Skeletal muscle tissue (tissue), 4 donors: ENCODE data around the gene ZFHX3. TPM values are rescaled to one million over a fixed set of nuclear protein-coding genes. Genes with fewer than 3 reads are reported as not detected.

Experiments
- H3K27ac ChIP-seq: one replicate; pipeline ENCODE4 v1.7.0; 2013; ENCODE audit warnings: mild to moderate bottlenecking, low read depth, low read length, inconsistent platforms
- H3K27me3 ChIP-seq, 3 donors: one replicate each; pipeline ENCODE4 v1.7.0; 2013; ENCODE audit warnings: low read length in 3 of 3; ENCODE audit not compliant: control insufficient read depth in 3 of 3, insufficient read depth in 3 of 3
- H3K36me3 ChIP-seq, 3 donors: one replicate each; pipeline ENCODE4 v1.7.0; 2013; ENCODE audit warnings: low read length in 3 of 3; ENCODE audit not compliant: control insufficient read depth in 3 of 3, insufficient read depth in 3 of 3
- H3K4me1 ChIP-seq, 3 donors: one replicate each; pipeline ENCODE4 v1.7.0; 2013; ENCODE audit warnings: low read length in 3 of 3, mild to moderate bottlenecking in 3 of 3; ENCODE audit not compliant: control insufficient read depth in 3 of 3, insufficient read depth in 3 of 3
- H3K4me3 ChIP-seq, 3 donors: one replicate each; pipeline ENCODE4 v1.7.0; 2013; ENCODE audit warnings: low read length in 3 of 3
- H3K9ac ChIP-seq, 3 donors: one replicate each; pipeline ENCODE4 v1.7.0; 2013; ENCODE audit warnings: low read length in 3 of 3, mild to moderate bottlenecking in 3 of 3, moderate library complexity in 2 of 3, low read depth in 1 of 3
- H3K9me3 ChIP-seq, 3 donors: one replicate each; pipeline ENCODE4 v1.7.0; 2013; ENCODE audit warnings: low read length in 3 of 3; ENCODE audit not compliant: control insufficient read depth in 3 of 3
- total RNA-seq: library from RNA; depleted of rRNA; stranded (reverse); fragments of >200 nt; gene quantifications from one replicate; pipeline ENCODE4 v1.2.3, GENCODE V29; 2014
- donor health status: Osteomylitis.

Gene ZFHX3
- total RNA-seq, 1 donor from 2014 or later, result 8.9 TPM

- H3K36me3 ChIP-seq, result peaks cover 14 to 26% (median 20%) of the 10 kb centered on the region in 3 donors
- no peak overlapping the region for H3K27ac ChIP-seq
- no peak overlapping the region for H3K9ac ChIP-seq
- H3K4me3 ChIP-seq, result no peak overlapping the region
- H3K27me3 ChIP-seq, result no peaks in the 10 kb centered on the region
- H3K9me3 ChIP-seq, result no peaks in the 10 kb centered on the region
- peaks cover 13 to 32% (median 15%) of the 10 kb centered on the region in 3 donors for H3K4me1 ChIP-seq
These were observed 158.0 kb downstream of the ZFHX3 start for GRCh38 chr16:72889616-72890582.

GRCh38 chr16:72887537-72887936, 160.4 kb downstream of the ZFHX3 start:
- peaks cover 14 to 30% (median 22%) of the 10 kb centered on the region in 3 donors for H3K36me3 ChIP-seq

DNA sequence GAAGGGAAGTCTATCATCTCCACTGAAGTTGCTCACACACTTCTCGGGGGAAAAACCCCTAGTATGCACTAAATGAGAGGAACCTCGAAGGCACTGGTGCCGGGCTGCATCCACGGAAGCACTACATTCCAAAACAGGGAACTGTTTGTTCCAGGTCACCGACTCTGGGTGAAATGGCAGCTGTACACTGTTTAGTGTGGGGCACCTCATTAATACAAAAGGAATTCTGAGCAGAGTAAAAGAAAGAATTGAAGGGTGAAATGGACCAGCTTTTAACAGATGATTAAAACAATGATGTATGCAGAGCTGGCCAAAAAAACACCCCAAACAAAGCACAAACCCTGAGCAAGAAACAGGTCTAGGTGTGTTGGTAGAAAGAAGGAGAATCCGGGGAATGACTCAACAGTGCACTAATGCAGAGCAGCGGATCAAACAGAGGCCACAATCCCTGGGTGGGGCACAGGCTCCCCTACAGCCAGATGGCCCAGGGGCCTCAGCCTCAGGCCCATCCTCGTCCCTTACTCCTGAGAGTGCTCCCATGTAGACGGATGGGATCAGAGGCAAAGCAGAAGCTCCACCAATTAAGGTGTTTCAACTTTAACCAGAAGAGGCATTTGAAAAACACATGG, 161.5 kb downstream of the ZFHX3 start:
- H3K9ac ChIP-seq, result no peak overlapping the region
- H3K36me3 ChIP-seq, result peaks cover 14 to 30% (median 22%) of the 10 kb centered on the region in 3 donors
- peaks cover 0 to 10% (median under 1%) of the 10 kb centered on the region in 3 donors for H3K4me1 ChIP-seq
- H3K27ac ChIP-seq, result no peak overlapping the region
- no peaks in the 10 kb centered on the region for H3K27me3 ChIP-seq
- no peaks in the 10 kb centered on the region for H3K9me3 ChIP-seq
- H3K4me3 ChIP-seq, result no peak overlapping the region

More at GRCh38 chr16:72887537-72887936, 160.4 kb downstream of the ZFHX3 start:
- no peak overlapping the region for H3K9ac ChIP-seq
- no peaks in the 10 kb centered on the region for H3K27me3 ChIP-seq
- H3K9me3 ChIP-seq, result no peaks in the 10 kb centered on the region
- H3K4me3 ChIP-seq, result no peak overlapping the region
- H3K4me1 ChIP-seq, result peaks cover 5 to 18% (median 8%) of the 10 kb centered on the region in 3 donors
- H3K27ac ChIP-seq, result no peak overlapping the region

DNA sequence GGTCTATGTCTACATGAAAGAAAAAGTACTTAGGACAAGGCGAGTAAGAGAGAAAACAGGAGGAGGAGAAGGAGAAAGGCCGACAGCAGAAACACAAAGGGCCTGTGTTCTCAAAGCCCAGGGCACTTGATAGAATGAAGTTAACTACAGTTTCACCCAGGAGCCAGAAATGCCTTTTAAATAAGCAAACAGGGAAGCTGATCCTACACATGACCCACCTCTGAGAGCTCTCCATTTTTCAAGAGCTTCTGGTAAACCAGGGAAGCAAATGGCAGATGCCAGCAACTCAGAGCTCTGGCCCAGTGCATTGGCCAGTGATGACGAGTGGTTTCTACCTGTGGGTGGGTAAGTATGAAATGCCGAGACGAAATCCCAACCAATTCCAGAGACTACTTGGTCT, 163.4 kb downstream of the ZFHX3 start:
- Histone ChIP-seq H3K9ac (no peak overlapping the region), H3K36me3 (peaks cover 14 to 29% (median 22%) of the 10 kb centered on the region in 3 donors), H3K27me3 (no peaks in the 10 kb centered on the region), H3K4me1 (peaks cover 0 to 4% (median 4%) of the 10 kb centered on the region in 3 donors), H3K9me3 (no peaks in the 10 kb centered on the region), H3K27ac (no peak overlapping the region), H3K4me3 (no peak overlapping the region)

DNA sequence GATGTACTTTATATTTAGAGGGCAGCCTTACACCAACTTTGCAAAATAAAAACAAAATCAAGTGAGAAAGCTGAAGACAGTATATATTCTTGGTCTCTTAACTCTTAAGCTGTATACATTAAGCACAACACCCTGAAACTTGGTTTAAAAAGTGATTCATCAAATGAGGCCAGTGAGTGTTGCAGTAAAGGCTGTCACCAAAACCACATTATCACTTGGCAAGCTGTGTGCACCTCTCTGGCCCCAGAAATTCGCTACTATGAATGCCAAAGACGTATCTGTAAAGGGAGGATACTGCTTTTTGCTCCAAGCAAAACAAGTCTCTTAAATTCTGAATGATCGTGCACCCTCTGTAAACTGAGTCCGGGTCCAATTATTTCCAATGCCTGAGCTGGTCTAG, 163.9 kb downstream of the ZFHX3 start:
- no peak overlapping the region for H3K27ac ChIP-seq
- no peaks in the 10 kb centered on the region for H3K9me3 ChIP-seq
- H3K36me3 ChIP-seq, result peaks cover 14 to 26% (median 22%) of the 10 kb centered on the region in 3 donors
- no peak overlapping the region for H3K4me3 ChIP-seq
- no peak overlapping the region for H3K9ac ChIP-seq
- no peaks in the 10 kb centered on the region for H3K27me3 ChIP-seq
- H3K4me1 ChIP-seq, result peaks cover 0 to 4% (median 3%) of the 10 kb centered on the region in 3 donors

DNA sequence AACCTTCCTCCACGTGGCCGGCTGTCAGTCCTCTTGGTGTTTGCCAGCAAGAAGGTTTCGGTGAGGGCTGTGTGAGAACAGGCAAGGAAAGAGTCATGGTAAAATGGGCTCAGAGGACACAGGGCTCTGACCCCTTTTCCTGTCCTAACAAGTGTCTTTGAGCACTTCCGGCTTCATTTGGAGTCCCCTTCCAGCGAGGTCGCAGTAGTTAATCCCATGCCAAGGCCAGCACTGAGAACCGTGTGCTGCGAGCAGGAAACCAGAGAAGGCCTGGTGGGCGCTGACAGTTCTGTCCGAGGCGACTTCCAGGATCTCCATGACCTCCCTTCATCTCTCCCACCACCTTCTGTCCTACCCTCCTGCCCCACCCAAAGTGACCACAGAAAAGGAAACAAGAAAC, 168.1 kb downstream of the ZFHX3 start:
- no peaks in the 10 kb centered on the region for H3K9me3 ChIP-seq
- H3K27ac ChIP-seq, result no peak overlapping the region
- peaks cover 28 to 36% (median 29%) of the 10 kb centered on the region in 3 donors for H3K4me1 ChIP-seq
- H3K4me3 ChIP-seq, result no peak overlapping the region
- H3K9ac ChIP-seq, result peak overlapping the region in 1 of 3 donors; percentile 10
- H3K36me3 ChIP-seq, result peaks cover 1 to 6% (median 4%) of the 10 kb centered on the region in 3 donors
- H3K27me3 ChIP-seq, result no peaks in the 10 kb centered on the region

GRCh38 chr16:72878301-72879269, 169.3 kb downstream of the ZFHX3 start:
- Histone ChIP-seq H3K9ac (no peak overlapping the region), H3K4me1 (peaks cover 28 to 36% (median 30%) of the 10 kb centered on the region in 3 donors), H3K9me3 (no peaks in the 10 kb centered on the region), H3K27me3 (no peaks in the 10 kb centered on the region), H3K36me3 (peaks cover 0 to 4% (median 2%) of the 10 kb centered on the region in 3 donors), H3K27ac (peak overlapping the region; percentile 55), H3K4me3 (no peak overlapping the region)

DNA sequence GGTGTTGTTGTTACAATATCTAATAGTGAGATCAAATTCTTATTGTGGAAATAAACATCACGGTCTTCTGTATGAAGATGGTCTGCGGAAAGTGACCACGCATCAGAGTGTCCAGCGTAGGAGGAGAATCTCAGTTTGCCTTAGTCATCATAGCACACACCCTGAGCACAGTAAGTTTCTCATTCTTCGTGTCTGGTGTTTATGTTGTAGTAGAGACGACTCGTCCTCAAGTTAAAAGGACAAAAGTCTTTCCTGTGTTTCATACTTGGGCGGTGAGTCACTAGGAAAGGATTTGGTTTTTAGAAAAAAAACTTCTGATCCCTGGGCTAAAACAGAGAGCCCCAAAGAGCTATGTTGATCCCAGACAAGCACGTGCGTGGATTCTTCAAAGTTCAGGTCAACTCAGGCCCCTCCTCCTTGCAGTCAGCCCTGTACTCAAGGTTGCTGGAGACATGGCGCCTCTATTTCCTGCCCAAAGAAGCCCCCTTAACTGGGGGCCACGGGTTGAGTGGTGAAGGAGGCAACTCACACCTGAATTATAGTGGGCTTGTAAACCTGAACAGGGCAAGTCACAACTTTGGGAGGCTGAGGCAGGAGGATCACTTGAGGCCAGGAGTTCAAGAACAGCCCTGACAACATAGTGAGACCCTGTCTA, 170.4 kb downstream of the ZFHX3 start:
- Histone ChIP-seq H3K9me3 (no peaks in the 10 kb centered on the region), H3K36me3 (peaks cover 0 to 4% (median 2%) of the 10 kb centered on the region in 3 donors), H3K27ac (peak overlapping the region; percentile 55), H3K4me1 (peaks cover 28 to 36% (median 30%) of the 10 kb centered on the region in 3 donors), H3K4me3 (no peak overlapping the region), H3K27me3 (no peaks in the 10 kb centered on the region), H3K9ac (no peak overlapping the region)

- Histone ChIP-seq H3K4me3 (no peak overlapping the region), H3K9ac (peak overlapping the region in 1 of 3 donors; percentile 21), H3K9me3 (no peaks in the 10 kb centered on the region), H3K27ac (peak overlapping the region; percentile 55), H3K4me1 (peaks cover 28 to 36% (median 30%) of the 10 kb centered on the region in 3 donors), H3K27me3 (no peaks in the 10 kb centered on the region), H3K36me3 (peaks cover 0 to 4% (median 2%) of the 10 kb centered on the region in 3 donors)
These were observed 171.0 kb downstream of the ZFHX3 start for GRCh38 chr16:72876981-72877373.
